H9 (cell line): ENCODE data around the gene SUSD2. TPM values are rescaled to one million over a fixed set of nuclear protein-coding genes. Genes with fewer than 3 reads are reported as not detected.

Experiments used
- DNase-seq: peaks from one replicate; pipeline ENCODE4 v3.0.0-alpha.2; 2017
- H2AFZ ChIP-seq: one replicate; pipeline ENCODE4 v1.6.1; 2013; ENCODE audit warnings: mild to moderate bottlenecking, low read length, control low read depth, moderate library complexity
- H2AK5ac ChIP-seq: 2 replicates; pipeline ENCODE4 v1.6.1; 2013; ENCODE audit warnings: low read length, control low read depth, mixed read lengths; ENCODE audit not compliant: insufficient read length
- H2BK120ac ChIP-seq: one replicate; pipeline ENCODE4 v1.6.1; 2013; ENCODE audit warnings: low read depth, mild to moderate bottlenecking, low read length, control low read depth, inconsistent platforms; ENCODE audit not compliant: poor library complexity, severe bottlenecking
- H2BK12ac ChIP-seq: 2 replicates; pipeline ENCODE4 v1.6.1; 2013; ENCODE audit warnings: low read length, control low read depth, mixed read lengths, low read depth; ENCODE audit not compliant: insufficient read length
- H2BK15ac ChIP-seq: 2 replicates; pipeline ENCODE4 v1.6.1; 2013; ENCODE audit warnings: low read depth, low read length, control low read depth
- H2BK20ac ChIP-seq: one replicate; pipeline ENCODE4 v1.6.1; 2013; ENCODE audit warnings: low read depth, mild to moderate bottlenecking, low read length, control low read depth, inconsistent platforms; ENCODE audit not compliant: poor library complexity, severe bottlenecking
- H2BK5ac ChIP-seq: 2 replicates; pipeline ENCODE4 v1.6.1; 2013; ENCODE audit warnings: low read length, control low read depth, mixed read lengths; ENCODE audit not compliant: insufficient read length
- H3K14ac ChIP-seq: 2 replicates; pipeline ENCODE4 v1.6.1; 2013; ENCODE audit warnings: low read length, control low read depth; ENCODE audit not compliant: insufficient read depth
- H3K18ac ChIP-seq: 2 replicates; pipeline ENCODE4 v1.6.1; 2013; ENCODE audit warnings: low read depth, mild to moderate bottlenecking, mixed read lengths, low read length, control low read depth; ENCODE audit not compliant: insufficient read length
- H3K23ac ChIP-seq: 2 replicates; pipeline ENCODE4 v1.6.1; 2013; ENCODE audit warnings: low read length, control low read depth, mixed read lengths, low read depth; ENCODE audit not compliant: insufficient read length
- H3K23me2 ChIP-seq: 2 replicates; pipeline ENCODE4 v1.6.1; 2013; ENCODE audit warnings: low read depth, mild to moderate bottlenecking, mixed read lengths, low read length, control low read depth; ENCODE audit not compliant: insufficient read length, poor library complexity, severe bottlenecking
- H3K27ac ChIP-seq: 2 replicates; pipeline ENCODE4 v1.5.1; 2013; ENCODE audit warnings: low read length, control low read depth, mixed read lengths, low read depth; ENCODE audit not compliant: insufficient read length
- H3K27me3 ChIP-seq: 2 replicates; pipeline ENCODE4 v1.6.1; 2013; ENCODE audit warnings: low read length, control low read depth, inconsistent platforms; ENCODE audit not compliant: insufficient read depth
- H3K4ac ChIP-seq: 2 replicates; pipeline ENCODE4 v1.6.1; 2013; ENCODE audit warnings: low read depth, mild to moderate bottlenecking, control low read depth, inconsistent platforms, low read length, moderate library complexity
- H3K4me1 ChIP-seq: 2 replicates; pipeline ENCODE4 v1.6.1; 2013; ENCODE audit warnings: low read length, control low read depth, inconsistent platforms; ENCODE audit not compliant: insufficient read depth
- H3K4me2 ChIP-seq: 2 replicates; pipeline ENCODE4 v1.6.1; 2013; ENCODE audit warnings: low read length, control low read depth, mixed read lengths; ENCODE audit not compliant: insufficient read length, insufficient read depth
- H3K56ac ChIP-seq: 2 replicates; pipeline ENCODE4 v1.6.1; 2013; ENCODE audit warnings: low read depth, mild to moderate bottlenecking, mixed read lengths, low read length, control low read depth; ENCODE audit not compliant: insufficient read length
- H3K79me1 ChIP-seq: 2 replicates; pipeline ENCODE4 v1.6.1; 2013; ENCODE audit warnings: low read depth, mild to moderate bottlenecking, moderate library complexity, low read length, control low read depth, inconsistent platforms; ENCODE audit not compliant: insufficient read depth, poor library complexity, severe bottlenecking
- H3K79me2 ChIP-seq: 2 replicates; pipeline ENCODE4 v1.6.1; 2013; ENCODE audit warnings: low read length, control low read depth, inconsistent platforms; ENCODE audit not compliant: insufficient read depth
- H3K9ac ChIP-seq: 2 replicates; pipeline ENCODE4 v1.6.1; 2013; ENCODE audit warnings: low read length, control low read depth, mixed read lengths; ENCODE audit not compliant: insufficient read length; ENCODE audit errors: extremely low read depth
- H3K9me3 ChIP-seq: one replicate; pipeline ENCODE4 v1.6.1; 2013; ENCODE audit warnings: low read depth, low read length, inconsistent platforms; ENCODE audit not compliant: control insufficient read depth
- H3T11ph ChIP-seq: one replicate; pipeline ENCODE4 v1.6.1; 2013; ENCODE audit warnings: mild to moderate bottlenecking, low read length, control low read depth, inconsistent platforms
- H4K20me1 ChIP-seq: one replicate; pipeline ENCODE4 v1.6.1; 2013; ENCODE audit not compliant: control insufficient read depth, insufficient read length, insufficient read depth
- H4K5ac ChIP-seq: 2 replicates; pipeline ENCODE4 v1.6.1; 2013; ENCODE audit warnings: low read depth, mild to moderate bottlenecking, mixed read lengths, low read length, control low read depth; ENCODE audit not compliant: insufficient read length
- H4K8ac ChIP-seq: replicated peaks from 2 replicates; pipeline ENCODE4 v1.6.1; 2013; ENCODE audit warnings: low read length, control low read depth, mixed read lengths, low read depth; ENCODE audit not compliant: insufficient read length
- H4K91ac ChIP-seq: 2 replicates; pipeline ENCODE4 v1.6.1; 2013; ENCODE audit warnings: low read depth, mild to moderate bottlenecking, moderate library complexity, mixed read lengths, low read length, control low read depth; ENCODE audit not compliant: insufficient read length
- H3K27ac Mint-ChIP-seq, 3 experiments: 2 replicates in 2 of 3; 3 replicates in 1 of 3; pipeline ENCODE4 v1.8.0; 2020 to 2021; ENCODE audit warnings: mixed read lengths in 3 of 3, mild to moderate bottlenecking in 1 of 3, moderate library complexity in 1 of 3
- H3K27me3 Mint-ChIP-seq: 2 replicates; pipeline ENCODE4 v1.8.0; 2021; ENCODE audit warnings: low read depth, mild to moderate bottlenecking, moderate library complexity, mixed read lengths
- H3K36me3 Mint-ChIP-seq, 3 experiments: 2 replicates in 2 of 3; 3 replicates in 1 of 3; pipeline ENCODE4 v1.8.0; 2020 to 2021; ENCODE audit warnings: low read depth in 3 of 3, mixed read lengths in 3 of 3; ENCODE audit not compliant: insufficient read depth in 1 of 3
- H3K4me1 Mint-ChIP-seq, 2 experiments: 2 replicates each; pipeline ENCODE4 v1.8.0; 2020; ENCODE audit warnings: mixed read lengths in 2 of 2
- H3K4me3 Mint-ChIP-seq, 2 experiments: 2 replicates in 1 of 2; 3 replicates in 1 of 2; pipeline ENCODE4 v1.8.0; 2020 to 2021; ENCODE audit warnings: mild to moderate bottlenecking in 2 of 2, mixed read lengths in 2 of 2, moderate library complexity in 1 of 2
- H3K9me3 Mint-ChIP-seq, 2 experiments: 2 replicates in 1 of 2; 3 replicates in 1 of 2; pipeline ENCODE4 v1.8.0; 2020; ENCODE audit warnings: mild to moderate bottlenecking in 2 of 2, mixed read lengths in 2 of 2, moderate library complexity in 1 of 2
- WGBS: extraction: QIAGEN DNeasy Blood & Tissue Kit; methylation state at CpG from one replicate; pipeline ENCODE4 v1.1.7; 2013; ENCODE audit warnings: missing lambda C conversion rate, low lambda C conversion rate, mixed read lengths; ENCODE audit not compliant: insufficient read length; ENCODE audit errors: extremely low coverage; 5-methylcytosine and 5-hydroxymethylcytosine counted together
- total RNA-seq: library from RNA; stranded (reverse); gene quantifications from 2 replicates; pipeline ENCODE4 v1.2.1, GENCODE V29; 2021
- TF ChIP-seq, protein P1 (sequence below): fragments of 200-600 bp; sonication (generic); conservative IDR thresholded peaks from 3 replicates; pipeline ENCODE4 v1.8.0; 2021; ENCODE audit warnings: antibody characterized with exemption, mild to moderate bottlenecking

Gene SUSD2
- total RNA-seq, 1 experiment from 2014 or later, result 4.2 TPM

DNA sequence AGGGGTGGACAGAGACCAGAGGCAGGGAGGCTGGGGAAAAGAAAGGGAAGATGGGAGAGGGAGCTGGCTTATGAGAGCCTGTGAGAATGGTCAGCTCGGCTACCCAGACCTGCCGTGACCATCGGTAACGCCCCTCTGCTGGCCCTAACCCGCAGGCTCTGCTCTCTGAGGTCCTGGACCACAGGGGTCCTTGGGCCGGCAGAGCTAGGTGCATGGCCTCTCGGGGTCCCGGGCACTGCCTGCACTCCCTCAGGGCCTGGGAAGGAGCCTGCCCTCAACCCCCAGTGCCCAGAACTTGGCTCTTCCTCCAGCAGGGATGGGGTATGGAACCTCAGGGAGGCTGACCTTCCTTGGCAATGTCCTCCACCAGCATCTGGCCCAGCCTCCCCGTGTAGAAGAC, 50.4 kb downstream of the SUSD2 start:
- Histone ChIP-seq H3K4ac (no peak overlapping the region), H3K4me1 (no peaks in the 10 kb centered on the region), H3K79me1 (no peaks in the 10 kb centered on the region), H2AK5ac (no peak overlapping the region), H3K14ac (no peak overlapping the region; the same call in 1 of the 2 replicates), H2BK12ac (no peak overlapping the region), H3K4me2 (no peak overlapping the region), H4K5ac (no peak overlapping the region), H2BK120ac (no peak overlapping the region), H3K9me3 (no peaks in the 10 kb centered on the region), H4K91ac (no peak overlapping the region), H2BK20ac (no peak overlapping the region), H4K20me1 (no peaks in the 10 kb centered on the region), H4K8ac (no peak overlapping the region), H3K56ac (no peak overlapping the region), H2AFZ (no peak overlapping the region), H2BK5ac (no peak overlapping the region), H3K23me2 (no peaks in the 10 kb centered on the region), H3K27me3 (no peaks in the 10 kb centered on the region), H3K27ac (no peak overlapping the region), H3T11ph (no peak overlapping the region), H3K9ac (no peak overlapping the region), H3K23ac (no peak overlapping the region), H2BK15ac (no peak overlapping the region), H3K79me2 (no peaks in the 10 kb centered on the region), H3K18ac (no peak overlapping the region)
- WGBS, result no CpG with 5 or more reads among the region's 9 CpGs
- DNase-seq, result no peak
- Mint-ChIP-seq H3K27me3 (no peaks in the 10 kb centered on the region; the same call in 1 of the 2 replicates), H3K9me3 (peaks cover 2 to 6% of the 10 kb centered on the region in 2 experiments; a peak in 4 of 5 replicates), H3K4me1 (peaks cover 6 to 7% of the 10 kb centered on the region in 2 experiments), H3K4me3 (no peak overlapping the region), H3K27ac (no peak overlapping the region), H3K36me3 (peaks cover 2 to 4% (median 2%) of the 10 kb centered on the region in 3 experiments; a peak in 4 of 7 replicates)
- TF ChIP-seq, protein P1, sequence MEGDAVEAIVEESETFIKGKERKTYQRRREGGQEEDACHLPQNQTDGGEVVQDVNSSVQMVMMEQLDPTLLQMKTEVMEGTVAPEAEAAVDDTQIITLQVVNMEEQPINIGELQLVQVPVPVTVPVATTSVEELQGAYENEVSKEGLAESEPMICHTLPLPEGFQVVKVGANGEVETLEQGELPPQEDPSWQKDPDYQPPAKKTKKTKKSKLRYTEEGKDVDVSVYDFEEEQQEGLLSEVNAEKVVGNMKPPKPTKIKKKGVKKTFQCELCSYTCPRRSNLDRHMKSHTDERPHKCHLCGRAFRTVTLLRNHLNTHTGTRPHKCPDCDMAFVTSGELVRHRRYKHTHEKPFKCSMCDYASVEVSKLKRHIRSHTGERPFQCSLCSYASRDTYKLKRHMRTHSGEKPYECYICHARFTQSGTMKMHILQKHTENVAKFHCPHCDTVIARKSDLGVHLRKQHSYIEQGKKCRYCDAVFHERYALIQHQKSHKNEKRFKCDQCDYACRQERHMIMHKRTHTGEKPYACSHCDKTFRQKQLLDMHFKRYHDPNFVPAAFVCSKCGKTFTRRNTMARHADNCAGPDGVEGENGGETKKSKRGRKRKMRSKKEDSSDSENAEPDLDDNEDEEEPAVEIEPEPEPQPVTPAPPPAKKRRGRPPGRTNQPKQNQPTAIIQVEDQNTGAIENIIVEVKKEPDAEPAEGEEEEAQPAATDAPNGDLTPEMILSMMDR, result no peak
